Activated CD8-positive, alpha-beta T cell treated with anti-CD3 and anti-CD28 coated beads, Interleukin-2, amount 10 ng/mL, durations not matched to agents 7 days and 5 days (primary cell): ENCODE results near the gene NAT9. TPM values are rescaled to one million over a fixed set of nuclear protein-coding genes. Genes with fewer than 3 reads are reported as not detected.

Experiments used
- ATAC-seq: fragments of 150-1000 bp; cut with Tn5 transposase; one replicate; pipeline ENCODE4 v1.10.0; 2021; ENCODE audit warnings: moderate library complexity
- CTCF ChIA-PET: fragments of 350-600 bp; sonication (Branson Sonifier 250); formaldehyde crosslinking; loops from one replicate; lab custom pipeline; 2021; ENCODE audit warnings: antibody characterized with exemption; lab: Charles Lee
- POLR2A ChIA-PET: fragments of 350-600 bp; sonication (Branson Sonifier 250); formaldehyde crosslinking; loops from one replicate; lab custom pipeline; 2021; ENCODE audit warnings: antibody characterized with exemption; lab: Charles Lee
- DNase-seq: peaks from one replicate; pipeline ENCODE4 v3.0.0-alpha.2; 2020
- H3K27ac Mint-ChIP-seq: one replicate; pipeline ENCODE4 v1.8.0; 2021; ENCODE audit warnings: mild to moderate bottlenecking, mixed read lengths
- H3K27me3 Mint-ChIP-seq: one replicate; pipeline ENCODE4 v1.8.0; 2021; ENCODE audit warnings: low read depth, mixed read lengths
- H3K36me3 Mint-ChIP-seq: one replicate; pipeline ENCODE4 v1.8.0; 2021; ENCODE audit warnings: low read depth, mixed read lengths
- H3K4me1 Mint-ChIP-seq: one replicate; pipeline ENCODE4 v1.8.0; 2021; ENCODE audit warnings: low read depth, mixed read lengths
- H3K4me3 Mint-ChIP-seq: one replicate; pipeline ENCODE4 v1.8.0; 2021; ENCODE audit warnings: mild to moderate bottlenecking, mixed read lengths
- H3K9me3 Mint-ChIP-seq: one replicate; pipeline ENCODE4 v1.8.0; 2022; ENCODE audit warnings: mixed read lengths; ENCODE audit not compliant: insufficient read depth
- total RNA-seq, 2 experiments: library from RNA; stranded (reverse); gene quantifications; one replicate each; pipeline ENCODE4 v1.2.3, GENCODE V29; 2021

NAT9 gene
- total RNA-seq, 2 experiments from 2014 or later: 28.3 to 30.7 TPM

DNA sequence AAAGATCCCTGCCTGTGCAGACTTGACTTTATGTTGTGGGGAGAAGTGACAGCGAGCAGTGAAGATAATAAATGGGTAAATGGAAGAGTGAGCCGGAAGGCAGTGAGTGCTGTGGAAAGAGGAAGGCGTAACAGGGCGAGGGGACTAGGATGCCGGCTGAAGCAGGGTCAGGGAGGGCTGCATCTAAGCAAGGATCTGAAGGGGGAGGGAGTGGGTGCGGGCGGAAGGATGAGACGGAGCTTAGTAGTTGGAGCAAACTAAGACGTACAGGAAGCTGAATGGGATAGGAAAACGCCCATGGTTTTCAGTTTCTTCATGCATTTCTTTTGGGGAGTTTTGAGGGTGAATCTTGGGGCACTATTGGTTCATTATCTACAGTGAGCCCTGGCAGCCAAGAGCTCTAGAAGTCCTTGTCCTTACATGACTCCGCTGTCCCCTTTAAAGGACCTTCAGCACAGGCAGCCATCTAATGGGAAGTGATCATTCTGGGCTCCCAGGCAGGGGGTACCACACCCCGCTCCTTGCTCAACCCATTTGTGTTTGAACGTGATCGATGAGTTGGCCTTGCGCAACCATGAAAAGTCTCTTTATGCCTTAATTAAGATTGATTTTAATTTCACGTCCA is 10.4 kb upstream of the NAT9 start:
- POLR2A ChIA-PET: no interaction called here
- Mint-ChIP-seq H3K36me3 (peaks cover 52% of the 10 kb centered on the region), H3K9me3 (no peaks in the 10 kb centered on the region), H3K27ac (peak overlapping the region; percentile 34), H3K27me3 (no peaks in the 10 kb centered on the region), H3K4me3 (no peak overlapping the region), H3K4me1 (peaks cover 71% of the 10 kb centered on the region)
- ATAC-seq (no peak), DNase-seq (no peak)
- CTCF ChIA-PET: interaction anchor here (0.9 to 8.5 kb wide), 5 partner anchors 44 to 171 kb away, joined by 3 to 294 read pairs (median 7); partner anchors contain the start of genes FDXR, GRIN2C and RAB37

DNA sequence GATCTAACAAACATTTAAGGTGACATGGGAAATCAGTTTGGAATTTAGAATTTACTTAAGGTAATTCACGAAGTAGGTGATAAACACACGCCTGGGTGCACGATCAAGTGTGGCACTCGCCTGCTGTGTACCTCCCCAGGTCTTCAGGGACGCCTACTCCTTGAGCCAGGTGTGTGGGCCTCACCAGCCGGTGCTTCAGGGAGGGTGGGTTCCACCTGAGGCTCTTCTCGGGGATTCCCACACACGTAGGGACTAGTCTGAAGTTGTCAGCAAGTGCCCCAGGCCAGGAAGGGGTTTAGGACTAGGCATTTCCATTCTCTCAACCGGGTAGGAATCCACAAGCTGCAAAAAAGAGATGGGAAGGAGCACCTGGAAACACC is 9.8 kb upstream of the NAT9 start:
- no peaks in the 10 kb centered on the region for H3K9me3 Mint-ChIP-seq
- no peaks in the 10 kb centered on the region for H3K27me3 Mint-ChIP-seq
- DNase-seq (no peak), ATAC-seq (no peak)
- peaks cover 50% of the 10 kb centered on the region for H3K36me3 Mint-ChIP-seq
- ChIA-PET CTCF (interaction anchor here (1.0 to 8.5 kb wide), 7 partner anchors 15 to 172 kb away, joined by 3 to 294 read pairs (median 6); partner anchors contain the start of genes FDXR, GRIN2C and RAB37), POLR2A (no interaction called here)
- peaks cover 71% of the 10 kb centered on the region for H3K4me1 Mint-ChIP-seq
- H3K4me3 Mint-ChIP-seq: no peak overlapping the region
- peak overlapping the region; percentile 80 for H3K27ac Mint-ChIP-seq

DNA sequence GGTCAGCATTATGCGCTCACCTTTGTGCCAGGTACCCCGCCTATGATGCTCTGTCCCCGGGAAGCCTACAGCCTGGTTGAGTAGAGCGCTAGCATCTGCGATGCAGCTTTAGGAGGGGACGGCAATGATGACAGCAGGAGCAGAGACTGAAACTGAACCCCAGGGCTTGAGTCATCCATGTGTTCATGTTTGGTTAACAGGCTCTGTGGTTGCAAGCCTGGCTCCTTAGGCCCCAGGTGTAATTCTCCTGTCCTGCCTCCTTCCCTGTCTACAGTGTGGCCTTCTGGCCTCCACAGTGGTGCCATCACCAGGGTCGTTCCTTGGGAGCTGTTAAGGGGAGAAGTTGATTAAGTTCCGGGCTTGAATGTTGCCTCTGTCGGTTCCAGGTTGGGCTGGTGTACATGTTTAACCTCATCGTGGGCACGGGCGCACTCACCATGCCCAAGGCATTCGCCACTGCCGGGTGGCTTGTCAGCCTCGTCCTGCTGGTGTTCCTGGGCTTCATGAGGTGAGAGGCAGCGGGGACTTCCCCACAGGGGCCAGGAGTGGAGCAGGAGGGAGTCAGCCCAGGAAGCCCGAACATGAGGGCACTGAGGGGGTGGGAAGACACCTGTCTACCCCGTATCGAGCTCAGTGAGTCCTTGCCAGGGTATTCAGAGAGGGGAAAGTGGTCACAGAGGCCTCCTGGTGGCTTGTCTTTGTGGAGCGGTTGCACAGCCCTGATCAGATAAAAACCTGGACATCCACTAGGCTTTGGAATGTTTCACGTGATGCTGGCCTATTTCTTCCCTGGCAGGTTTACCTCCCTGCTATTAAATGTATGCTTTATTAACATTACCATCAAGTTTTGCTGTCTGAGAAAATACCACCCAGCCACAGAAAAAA is 9.2 kb upstream of the NAT9 start:
- Mint-ChIP-seq H3K27me3 (no peaks in the 10 kb centered on the region), H3K4me3 (no peak overlapping the region), H3K9me3 (no peaks in the 10 kb centered on the region), H3K36me3 (peaks cover 49% of the 10 kb centered on the region), H3K4me1 (peaks cover 71% of the 10 kb centered on the region), H3K27ac (peak overlapping the region; percentile 80)
- ChIA-PET CTCF (interaction anchor here (1.0 to 3.8 kb wide), 8 partner anchors 15 to 128 kb away, joined by 3 to 19 read pairs (median 6); partner anchors contain the start of gene RAB37), POLR2A (interaction anchor here (1.4 kb wide), 1 partner anchor 47 kb away, joined by 3 read pairs; no protein-coding TSS in a partner anchor)
- ATAC-seq (peak; percentile 31), DNase-seq (no peak)

DNA sequence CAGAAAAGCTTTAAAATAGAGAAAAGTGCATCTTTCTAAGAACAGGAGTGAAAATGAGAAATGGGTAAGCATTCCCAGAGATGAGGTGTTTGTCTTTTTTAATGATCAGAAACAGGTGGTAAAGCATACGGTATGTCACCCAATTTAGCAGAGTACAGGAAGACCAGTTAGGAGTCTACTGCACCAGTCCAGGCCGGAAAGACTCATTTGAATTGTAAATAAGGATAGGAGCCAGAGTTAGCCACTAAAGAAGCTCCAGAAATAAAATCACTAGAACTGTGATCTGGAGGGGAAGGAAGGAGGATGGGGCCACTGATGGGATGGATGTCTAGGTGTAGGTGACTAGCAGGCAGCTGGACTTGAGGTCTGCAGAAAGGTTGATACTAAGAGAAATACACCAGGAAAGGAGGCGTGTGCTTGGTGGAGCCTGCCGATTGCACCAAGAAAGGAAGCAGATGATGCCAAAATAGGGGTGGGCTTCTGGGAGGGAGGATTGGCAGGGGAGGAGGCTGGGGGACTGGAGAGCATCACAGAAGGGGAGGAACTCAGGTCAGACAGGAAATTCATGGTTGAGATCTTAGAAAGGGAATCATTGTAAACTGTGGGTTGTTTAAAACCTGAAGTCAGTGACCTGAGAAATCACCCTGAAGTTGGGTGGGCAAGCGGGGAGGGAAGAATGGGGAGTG is 8.1 kb upstream of the NAT9 start:
- Mint-ChIP-seq H3K4me1 (peaks cover 75% of the 10 kb centered on the region), H3K36me3 (peaks cover 51% of the 10 kb centered on the region), H3K9me3 (no peaks in the 10 kb centered on the region), H3K27ac (peak overlapping the region; percentile 28), H3K27me3 (no peaks in the 10 kb centered on the region), H3K4me3 (no peak overlapping the region)
- ChIA-PET POLR2A (interaction anchor here (1.0 to 1.4 kb wide), 2 partner anchors 10 to 46 kb away, joined by 3 read pairs; no protein-coding TSS in a partner anchor), CTCF (interaction anchor here (1.0 to 3.8 kb wide), 8 partner anchors 13 to 127 kb away, joined by 3 to 19 read pairs (median 6); partner anchors contain the start of gene RAB37)
- no peak for DNase-seq
- ATAC-seq: no peak

DNA sequence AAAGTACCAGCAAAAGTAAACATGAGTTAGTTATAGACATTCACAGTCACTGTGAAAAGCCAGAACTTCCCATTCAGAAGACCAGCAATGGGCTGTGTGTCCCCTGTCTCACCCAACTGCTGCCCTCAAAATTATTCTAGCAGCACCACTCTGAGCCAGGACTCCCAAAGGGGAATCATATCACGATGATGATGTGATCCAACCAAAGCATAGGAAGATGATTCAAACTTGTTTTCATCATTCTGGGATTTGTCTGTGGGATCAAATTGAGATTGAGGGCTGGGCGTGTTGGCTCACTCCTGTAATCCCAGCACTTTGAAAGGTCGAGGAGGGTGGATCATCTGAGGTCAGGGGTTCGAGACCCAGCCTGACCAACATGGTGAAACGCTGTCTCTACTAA is 6.4 kb upstream of the NAT9 start:
- ATAC-seq (no peak), DNase-seq (no peak)
- Mint-ChIP-seq H3K27ac (peak overlapping the region; percentile 78), H3K36me3 (peaks cover 52% of the 10 kb centered on the region), H3K27me3 (no peaks in the 10 kb centered on the region), H3K9me3 (no peaks in the 10 kb centered on the region), H3K4me3 (no peak overlapping the region), H3K4me1 (peaks cover 78% of the 10 kb centered on the region)
- ChIA-PET POLR2A (no interaction called here), CTCF (interaction anchor here (0.7 to 4.9 kb wide), 8 partner anchors 9 to 125 kb away, joined by 3 to 34 read pairs (median 8); partner anchors contain the start of gene RAB37)

DNA sequence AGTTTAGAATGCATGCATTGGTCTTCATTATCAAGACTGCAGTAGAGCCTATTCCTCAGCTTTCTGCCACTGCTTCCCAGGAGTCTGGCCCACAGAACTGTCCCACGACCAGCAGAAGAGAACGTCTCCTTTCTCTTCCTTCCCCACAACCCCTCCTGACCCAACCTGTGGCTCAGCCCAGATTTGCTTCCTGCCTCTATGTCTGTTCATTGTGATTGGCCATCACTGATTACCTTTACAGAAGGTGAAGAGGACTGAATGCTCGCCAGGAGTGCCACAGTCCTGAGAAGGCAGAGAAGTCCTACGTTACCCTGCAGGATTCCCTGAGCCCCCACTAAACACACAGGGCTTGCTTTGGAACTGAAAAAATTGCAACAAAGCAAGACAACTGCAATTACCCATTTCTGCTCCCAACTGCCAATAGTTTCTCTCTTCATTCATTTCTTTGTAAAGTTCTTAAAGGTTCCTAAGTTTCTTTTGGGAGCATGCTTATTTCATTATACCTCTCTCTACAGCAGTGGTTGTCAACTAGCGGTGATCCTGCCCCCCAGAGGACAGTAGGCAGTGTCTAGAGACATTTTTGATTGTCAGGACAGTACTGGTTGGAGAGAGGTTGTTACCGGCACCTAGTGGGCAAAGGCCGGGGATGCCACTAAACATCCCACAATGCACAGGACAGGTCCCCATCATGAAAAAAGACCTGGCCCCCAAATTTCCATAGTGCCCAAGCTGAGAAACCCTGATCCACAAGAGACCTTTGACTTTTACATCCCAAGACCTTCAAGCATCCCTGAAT is 4.5 kb upstream of the NAT9 start:
- Mint-ChIP-seq H3K27ac (peak overlapping the region; percentile 97), H3K4me3 (peak overlapping the region; percentile 59), H3K36me3 (peaks cover 49% of the 10 kb centered on the region), H3K9me3 (no peaks in the 10 kb centered on the region), H3K27me3 (no peaks in the 10 kb centered on the region), H3K4me1 (peaks cover 78% of the 10 kb centered on the region)
- ATAC-seq (peak; percentile 8), DNase-seq (peak; percentile 62)
- CTCF ChIA-PET: interaction anchor here (0.8 to 8.0 kb wide), 21 partner anchors 8 to 181 kb away, joined by 3 to 73 read pairs (median 6); partner anchors contain the start of gene RAB37
- POLR2A ChIA-PET: interaction anchor here (0.6 to 1.9 kb wide), 9 partner anchors 22 to 150 kb away, joined by 3 to 8 read pairs (median 4); partner anchors contain the start of gene RAB37

DNA sequence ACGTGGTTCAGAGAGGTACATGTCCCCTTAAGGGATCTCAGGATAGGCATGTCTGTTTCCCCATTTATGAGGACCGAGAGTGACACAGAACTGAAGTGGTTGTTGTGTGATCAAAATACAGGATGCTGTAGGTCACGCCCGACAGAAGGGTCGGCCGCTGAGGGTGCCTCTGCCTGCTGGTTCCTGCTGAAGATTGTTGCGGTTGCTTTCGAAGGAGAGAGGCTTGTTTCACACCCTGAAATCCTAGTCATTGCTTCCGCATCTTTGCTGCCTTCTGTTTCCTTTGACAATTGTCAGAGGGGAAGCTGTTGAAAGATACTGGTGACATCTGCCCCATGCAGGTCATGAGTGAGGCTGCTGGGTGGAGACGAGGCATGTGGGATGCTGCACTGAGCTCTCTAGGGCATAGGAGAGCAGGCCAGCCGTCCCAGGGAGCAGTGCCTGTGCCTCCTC is 3.8 kb upstream of the NAT9 start:
- peak overlapping the region; percentile 97 for H3K27ac Mint-ChIP-seq
- DNase-seq (peak; percentile 88), ATAC-seq (peak; percentile 62)
- H3K4me1 Mint-ChIP-seq: peaks cover 76% of the 10 kb centered on the region
- H3K4me3 Mint-ChIP-seq: peak overlapping the region; percentile 59
- ChIA-PET POLR2A (interaction anchor here (0.6 to 1.9 kb wide), 10 partner anchors 11 to 150 kb away, joined by 3 to 8 read pairs (median 4); partner anchors contain the start of gene RAB37), CTCF (interaction anchor here (0.8 to 8.0 kb wide), 16 partner anchors 9 to 219 kb away, joined by 3 to 73 read pairs (median 6); partner anchors contain the start of gene RAB37)
- peaks cover 43% of the 10 kb centered on the region for H3K36me3 Mint-ChIP-seq
- H3K9me3 Mint-ChIP-seq: no peaks in the 10 kb centered on the region
- no peaks in the 10 kb centered on the region for H3K27me3 Mint-ChIP-seq

DNA sequence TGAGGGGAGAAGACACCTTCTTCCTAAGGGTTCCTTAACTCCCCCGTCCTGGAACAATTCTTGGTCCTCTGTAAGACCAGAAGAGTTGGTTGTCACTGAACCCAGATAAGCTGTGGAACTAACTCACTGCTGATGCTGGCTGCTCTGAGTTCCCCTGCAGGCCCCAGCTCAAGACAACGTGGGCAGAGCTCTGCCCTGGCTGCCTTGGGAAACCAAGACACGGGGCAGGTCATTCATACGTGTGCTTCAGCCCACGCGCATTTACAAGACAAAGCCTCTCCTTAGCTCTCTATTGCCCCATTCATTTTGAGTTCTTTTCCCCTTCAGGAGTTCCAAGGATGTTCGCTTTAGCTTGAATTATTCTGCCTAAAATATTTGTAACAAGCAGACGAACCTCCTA is 3.4 kb upstream of the NAT9 start:
- H3K4me1 Mint-ChIP-seq: peaks cover 72% of the 10 kb centered on the region
- ChIA-PET POLR2A (interaction anchor here (1.2 to 1.9 kb wide), 8 partner anchors 12 to 43 kb away, joined by 3 to 8 read pairs (median 4); partner anchors contain the start of gene RAB37), CTCF (interaction anchor here (0.8 to 8.0 kb wide), 16 partner anchors 9 to 400 kb away, joined by 3 to 73 read pairs (median 6); partner anchors contain the start of gene RAB37)
- DNase-seq (no peak), ATAC-seq (no peak)
- peak overlapping the region; percentile 97 for H3K27ac Mint-ChIP-seq
- H3K27me3 Mint-ChIP-seq: no peaks in the 10 kb centered on the region
- peaks cover 42% of the 10 kb centered on the region for H3K36me3 Mint-ChIP-seq
- H3K4me3 Mint-ChIP-seq: peak overlapping the region; percentile 59
- H3K9me3 Mint-ChIP-seq: no peaks in the 10 kb centered on the region

DNA sequence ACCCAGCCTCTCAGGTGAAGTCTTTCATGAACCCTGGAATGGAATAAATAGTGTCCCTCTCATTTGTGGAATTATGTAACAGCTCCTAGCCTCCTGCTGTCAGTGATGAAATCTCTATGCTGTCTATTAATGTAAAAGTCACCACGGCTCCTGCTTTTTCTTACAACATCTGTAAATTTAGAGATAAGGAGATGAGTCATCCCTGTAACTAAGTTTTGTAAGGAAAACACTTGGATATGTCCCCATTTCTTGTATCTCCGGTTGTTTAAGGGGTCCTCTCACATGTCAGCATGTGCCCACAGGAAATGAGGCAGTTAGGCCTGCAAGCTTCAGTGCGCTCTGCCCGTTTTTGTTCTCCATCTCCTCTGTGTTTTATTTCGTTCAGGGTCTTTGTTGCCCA is 2.8 kb upstream of the NAT9 start:
- CTCF ChIA-PET: interaction anchor here (0.8 to 8.0 kb wide), 15 partner anchors 9 to 400 kb away, joined by 3 to 73 read pairs (median 7); partner anchors contain the start of gene RAB37
- Mint-ChIP-seq H3K27me3 (no peaks in the 10 kb centered on the region), H3K36me3 (peaks cover 45% of the 10 kb centered on the region), H3K4me3 (peak overlapping the region; percentile 14), H3K9me3 (no peaks in the 10 kb centered on the region), H3K4me1 (peaks cover 69% of the 10 kb centered on the region), H3K27ac (peak overlapping the region; percentile 97)
- ATAC-seq (no peak), DNase-seq (no peak)
- POLR2A ChIA-PET: interaction anchor here (1.2 to 1.9 kb wide), 6 partner anchors 12 to 42 kb away, joined by 3 to 8 read pairs (median 6); partner anchors contain the start of gene RAB37

DNA sequence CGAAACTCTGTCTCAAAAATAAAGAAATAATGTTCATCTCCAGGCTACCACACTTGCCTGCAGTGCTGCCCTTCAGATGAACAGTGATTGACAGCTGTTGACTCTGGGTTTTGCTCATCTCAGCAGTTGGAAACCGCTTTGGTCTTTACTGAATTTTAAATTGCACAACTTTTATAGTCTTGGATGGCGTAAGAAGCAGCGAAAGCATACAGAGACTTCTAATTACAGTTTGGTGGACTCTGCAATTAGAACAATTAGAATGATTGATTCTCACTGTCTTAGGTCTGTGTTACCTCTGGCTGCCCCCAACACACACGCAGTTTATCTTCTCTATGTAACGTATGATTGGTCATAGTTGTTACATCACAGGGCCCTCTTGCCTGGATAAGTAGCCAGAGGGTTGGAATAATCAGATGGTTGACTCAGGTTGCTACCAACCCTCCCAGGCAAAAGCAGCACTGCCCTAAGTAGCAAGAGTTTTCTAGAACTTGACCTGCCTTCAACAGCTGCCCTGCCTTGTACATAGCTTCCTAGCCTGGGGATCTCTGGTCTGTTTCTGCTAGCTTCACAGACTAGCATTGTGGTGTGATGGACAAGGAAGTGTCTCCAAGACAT is 1.9 kb upstream of the NAT9 start:
- Mint-ChIP-seq H3K27me3 (no peaks in the 10 kb centered on the region), H3K4me1 (peaks cover 74% of the 10 kb centered on the region), H3K9me3 (no peaks in the 10 kb centered on the region), H3K27ac (no peak overlapping the region), H3K4me3 (peak overlapping the region; percentile 16), H3K36me3 (peaks cover 50% of the 10 kb centered on the region)
- DNase-seq (no peak), ATAC-seq (no peak)
- ChIA-PET CTCF (interaction anchor here (1.8 to 8.0 kb wide), 7 partner anchors 8 to 121 kb away, joined by 8 to 73 read pairs (median 24); partner anchors contain the start of gene RAB37), POLR2A (no interaction called here)
